ENCODE measurements around the gene TOX4.

GRCh38 chr14:21529515-21529914 lies 52.5 kb downstream of the TOX4 start:
- no peak for TF ChIP-seq POLR2A (IDR thresholded peaks at IDR 0.05)
- no peak for TF ChIP-seq EP300 (IDR thresholded peaks at IDR 0.05)
- TF ChIP-seq CTCF (IDR thresholded peaks at IDR 0.05) = no peak

All from tibial nerve (tissue), 4 donors.